ENCODE data around the gene UNC5A.

Gene UNC5A

GRCh38 chr5:176799488-176799887 is 10.9 kb upstream of the UNC5A start:
- Histone ChIP-seq H3K9ac (ENCODE audit: low read depth, low read length) (no peak overlapping the region), H3K4me1 (ENCODE audit: insufficient read depth, low read length) (no peaks in the 10 kb centered on the region), H3K79me2 (ENCODE audit: insufficient read depth, low read length) (no peaks in the 10 kb centered on the region), H3K27me3 (ENCODE audit: insufficient read depth, low read length, poor library complexity) (no peaks in the 10 kb centered on the region), H3K36me3 (ENCODE audit: insufficient read depth, low read length) (no peaks in the 10 kb centered on the region), H3K9me3 (ENCODE audit: insufficient read depth, low read length, severe bottlenecking) (no peaks in the 10 kb centered on the region), H2AFZ (ENCODE audit: low read depth, low read length) (no peak overlapping the region), H3K27ac (ENCODE audit: low read length) (no peak overlapping the region), H4K20me1 (ENCODE audit: insufficient read depth, low read length) (peaks cover 7% of the 10 kb centered on the region), H3K4me3 (ENCODE audit: low read depth in 1 of 2, low read length in 2 of 2) (no peak overlapping the region), H3K4me2 (ENCODE audit: insufficient read depth, low read length) (no peak overlapping the region)
- TF ChIP-seq EZH2 (IDR thresholded peaks at IDR 0.05; ENCODE audit: borderline replicate concordance, low read depth, low read length, severe bottlenecking), result no peak
- TF ChIP-seq, protein P1, sequence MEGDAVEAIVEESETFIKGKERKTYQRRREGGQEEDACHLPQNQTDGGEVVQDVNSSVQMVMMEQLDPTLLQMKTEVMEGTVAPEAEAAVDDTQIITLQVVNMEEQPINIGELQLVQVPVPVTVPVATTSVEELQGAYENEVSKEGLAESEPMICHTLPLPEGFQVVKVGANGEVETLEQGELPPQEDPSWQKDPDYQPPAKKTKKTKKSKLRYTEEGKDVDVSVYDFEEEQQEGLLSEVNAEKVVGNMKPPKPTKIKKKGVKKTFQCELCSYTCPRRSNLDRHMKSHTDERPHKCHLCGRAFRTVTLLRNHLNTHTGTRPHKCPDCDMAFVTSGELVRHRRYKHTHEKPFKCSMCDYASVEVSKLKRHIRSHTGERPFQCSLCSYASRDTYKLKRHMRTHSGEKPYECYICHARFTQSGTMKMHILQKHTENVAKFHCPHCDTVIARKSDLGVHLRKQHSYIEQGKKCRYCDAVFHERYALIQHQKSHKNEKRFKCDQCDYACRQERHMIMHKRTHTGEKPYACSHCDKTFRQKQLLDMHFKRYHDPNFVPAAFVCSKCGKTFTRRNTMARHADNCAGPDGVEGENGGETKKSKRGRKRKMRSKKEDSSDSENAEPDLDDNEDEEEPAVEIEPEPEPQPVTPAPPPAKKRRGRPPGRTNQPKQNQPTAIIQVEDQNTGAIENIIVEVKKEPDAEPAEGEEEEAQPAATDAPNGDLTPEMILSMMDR (IDR thresholded peaks at IDR 0.05; ENCODE audit: borderline replicate concordance, extremely low read depth, low read length, poor library complexity, severe bottlenecking), result no peak
- DNase-seq (no peak), ATAC-seq (ENCODE audit: insufficient read depth, low read depth) (no peak)

- TF ChIP-seq EZH2 (IDR thresholded peaks at IDR 0.05; ENCODE audit: borderline replicate concordance, low read depth, low read length, severe bottlenecking), result no peak
- TF ChIP-seq, protein P1 (IDR thresholded peaks at IDR 0.05; ENCODE audit: borderline replicate concordance, extremely low read depth, low read length, poor library complexity, severe bottlenecking), result no peak
These were observed 10.3 kb upstream of the UNC5A start for GRCh38 chr5:176800024-176800423.

DNA sequence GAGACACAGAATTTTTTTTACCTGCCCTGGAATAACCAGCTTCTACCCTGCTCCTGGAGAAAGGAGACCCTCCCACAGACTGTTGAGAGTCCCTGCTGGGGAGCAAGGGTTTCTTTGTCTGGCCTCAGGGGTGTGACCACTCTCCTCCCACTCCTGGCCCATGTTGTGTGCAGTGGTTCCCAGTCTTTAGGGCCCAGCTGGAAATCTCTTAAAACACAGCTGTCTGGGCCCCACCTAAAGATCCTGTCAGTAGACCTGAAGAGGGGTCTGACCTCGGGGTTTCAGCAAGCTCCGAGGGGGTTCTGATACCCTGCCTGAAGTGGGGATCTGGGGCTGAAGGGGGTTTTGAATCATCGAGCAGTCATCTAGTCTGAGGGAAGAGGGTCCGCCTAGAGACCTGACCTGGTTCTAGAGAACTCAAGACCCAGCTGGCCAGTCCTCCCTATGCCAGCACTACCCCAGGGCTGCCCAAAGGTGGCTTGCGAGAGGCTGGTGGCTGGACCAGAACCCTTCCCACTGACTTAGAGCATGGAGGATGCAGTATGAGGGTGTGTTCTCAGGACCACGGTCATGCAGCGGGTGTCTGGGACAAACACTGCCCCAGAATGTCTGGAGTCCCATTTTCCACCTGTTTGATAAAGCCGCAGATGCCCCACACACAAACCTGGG is 8.1 kb upstream of the UNC5A start:
- no peak for ATAC-seq (ENCODE audit: insufficient read depth, low read depth)
- H3K9ac ChIP-seq (ENCODE audit: low read depth, low read length), result no peak overlapping the region
- TF ChIP-seq, protein P1 (IDR thresholded peaks at IDR 0.05; ENCODE audit: borderline replicate concordance, extremely low read depth, low read length, poor library complexity, severe bottlenecking), result no peak
- no peak for TF ChIP-seq EZH2 (IDR thresholded peaks at IDR 0.05; ENCODE audit: borderline replicate concordance, low read depth, low read length, severe bottlenecking)

More at GRCh38 chr5:176800024-176800423, 10.3 kb upstream of the UNC5A start:
- H3K27ac ChIP-seq (ENCODE audit: low read length), result no peak overlapping the region
- H3K9ac ChIP-seq (ENCODE audit: low read depth, low read length), result no peak overlapping the region
- no peaks in the 10 kb centered on the region for H3K4me1 ChIP-seq (ENCODE audit: insufficient read depth, low read length)
- H4K20me1 ChIP-seq (ENCODE audit: insufficient read depth, low read length), result peaks cover 7% of the 10 kb centered on the region
- H3K4me2 ChIP-seq (ENCODE audit: insufficient read depth, low read length), result no peak overlapping the region
- no peak for ATAC-seq (ENCODE audit: insufficient read depth, low read depth)
- no peaks in the 10 kb centered on the region for H3K36me3 ChIP-seq (ENCODE audit: insufficient read depth, low read length)
- no peaks in the 10 kb centered on the region for H3K27me3 ChIP-seq (ENCODE audit: insufficient read depth, low read length, poor library complexity)
- H2AFZ ChIP-seq (ENCODE audit: low read depth, low read length), result no peak overlapping the region
- no peaks in the 10 kb centered on the region for H3K79me2 ChIP-seq (ENCODE audit: insufficient read depth, low read length)
- DNase-seq, result no peak
- no peaks in the 10 kb centered on the region for H3K9me3 ChIP-seq (ENCODE audit: insufficient read depth, low read length, severe bottlenecking)
- H3K4me3 ChIP-seq (ENCODE audit: low read depth in 1 of 2, low read length in 2 of 2), result no peak overlapping the region

More for the DNA sequence above, 8.1 kb upstream of the UNC5A start:
- H2AFZ ChIP-seq (ENCODE audit: low read depth, low read length), result no peak overlapping the region
- H3K4me1 ChIP-seq (ENCODE audit: insufficient read depth, low read length), result no peaks in the 10 kb centered on the region
- no peaks in the 10 kb centered on the region for H3K9me3 ChIP-seq (ENCODE audit: insufficient read depth, low read length, severe bottlenecking)
- no peak for DNase-seq
- H3K36me3 ChIP-seq (ENCODE audit: insufficient read depth, low read length), result no peaks in the 10 kb centered on the region
- no peaks in the 10 kb centered on the region for H3K27me3 ChIP-seq (ENCODE audit: insufficient read depth, low read length, poor library complexity)
- H3K79me2 ChIP-seq (ENCODE audit: insufficient read depth, low read length), result no peaks in the 10 kb centered on the region
- H3K4me3 ChIP-seq (ENCODE audit: low read depth in 1 of 2, low read length in 2 of 2), result no peak overlapping the region
- no peak overlapping the region for H3K27ac ChIP-seq (ENCODE audit: low read length)
- H3K4me2 ChIP-seq (ENCODE audit: insufficient read depth, low read length), result no peak overlapping the region
- H4K20me1 ChIP-seq (ENCODE audit: insufficient read depth, low read length), result peaks cover 7% of the 10 kb centered on the region
